Panc1 (cell line): ENCODE data around the gene THSD7A. TPM values are rescaled to one million over a fixed set of nuclear protein-coding genes. Genes with fewer than 3 reads are reported as not detected.
A peak's percentile ranks its signal among the peaks of the same experiment; 100 is the strongest.

ENCODE experiments used
- ATAC-seq: fragments of 200-7000 bp; cut with Tn5 transposase; 2 replicates; pipeline ENCODE4 v1.9.1; 2020; ENCODE audit warnings: mild to moderate bottlenecking, moderate library complexity
- BruUV-seq: library from RNA; stranded (reverse); fragments of 400-500 nt; replicated peaks from 2 replicates; lab custom pipeline; 2021; lab: Mats Ljungman, UMichigan
- CTCF ChIA-PET: fragments of 300-600 bp; sonication (Branson Sonifier 250); formaldehyde crosslinking; loops from one replicate; lab custom pipeline; 2022; ENCODE audit warnings: antibody characterized with exemption; lab: Charles Lee
- POLR2A ChIA-PET: fragments of 300-600 bp; sonication (Branson Sonifier 250); formaldehyde crosslinking; loops from one replicate; lab custom pipeline; 2022; ENCODE audit warnings: antibody characterized with exemption; lab: Charles Lee
- DNase-seq: peaks from one replicate; pipeline ENCODE4 v3.0.0-alpha.2; 2010; ENCODE audit warnings: low read depth, low spot score
- H3K27ac ChIP-seq: 2 replicates; pipeline ENCODE4 v1.5.1; 2011; ENCODE audit warnings: mild to moderate bottlenecking, low read length, inconsistent platforms
- H3K27me3 ChIP-seq: fragments of 200-500 bp; sonication (Bioruptor generic); 2 replicates; pipeline ENCODE4 v1.6.0; 2014; ENCODE audit warnings: low read length, inconsistent platforms; ENCODE audit not compliant: control insufficient read depth, insufficient read depth
- H3K36me3 ChIP-seq: fragments of 200-500 bp; sonication (Bioruptor generic); 2 replicates; pipeline ENCODE4 v1.5.1; 2014; ENCODE audit warnings: inconsistent platforms, mild to moderate bottlenecking, low read length, moderate library complexity; ENCODE audit not compliant: control insufficient read depth, insufficient read depth
- H3K4me1 ChIP-seq: 2 replicates; pipeline ENCODE4 v1.5.1; 2011; ENCODE audit warnings: inconsistent platforms, mild to moderate bottlenecking, low read length, moderate library complexity; ENCODE audit not compliant: control insufficient read depth, insufficient read depth
- H3K4me3 ChIP-seq, 2 experiments: 2 replicates each; pipeline ENCODE4 v1.5.1; 2011 to 2012; ENCODE audit warnings: low read depth in 2 of 2, low read length in 2 of 2, mild to moderate bottlenecking in 2 of 2, inconsistent platforms in 1 of 2, moderate library complexity in 1 of 2
- H3K9me3 ChIP-seq: fragments of 200-500 bp; sonication (Bioruptor generic); 2 replicates; pipeline ENCODE4 v1.5.1; 2014; ENCODE audit warnings: low read depth, mild to moderate bottlenecking, inconsistent platforms, low read length, moderate library complexity; ENCODE audit not compliant: control insufficient read depth, insufficient read depth
- CTCF ChIP-seq: fragments of 450-650 bp; IDR thresholded peaks from 2 replicates; pipeline ENCODE4 v1.5.1; 2017; ENCODE audit warnings: mild to moderate bottlenecking
- POLR2AphosphoS5 ChIP-seq: IDR thresholded peaks from 2 replicates; pipeline ENCODE4 v1.6.1; 2012; ENCODE audit warnings: mild to moderate bottlenecking, low read depth, low read length, moderate library complexity
- REST ChIP-seq, 2 experiments: IDR thresholded peaks; 2 replicates each; pipeline ENCODE4 v1.6.1; 2011 to 2012; ENCODE audit warnings: low read depth in 2 of 2, control low read depth in 1 of 2, low read length in 1 of 2, mild to moderate bottlenecking in 1 of 2, moderate library complexity in 1 of 2; ENCODE audit not compliant: insufficient read depth in 1 of 2
- SIN3A ChIP-seq: IDR thresholded peaks from 2 replicates; pipeline ENCODE4 v1.6.1; 2012; ENCODE audit warnings: low read depth, mild to moderate bottlenecking, low read length, moderate library complexity, borderline replicate concordance; ENCODE audit not compliant: insufficient read depth
- TCF7L2 ChIP-seq: IDR thresholded peaks from 2 replicates; pipeline ENCODE4 v1.6.1; 2011; ENCODE audit warnings: mild to moderate bottlenecking, low read depth, low read length, inconsistent platforms
- in situ Hi-C: cut with HindIII; loops from 2 replicates; pipeline ENCODE4 v1.10.0; 2016; ENCODE audit warnings: low sequenced_read_pairs, low pct_unique_long_range_greater_than_20kb
- intact Hi-C: fragments of 100-400 bp; cut with micrococcal nuclease; formaldehyde crosslinking; loops from one replicate; pipeline ENCODE4 v1.10.0; 2022; ENCODE audit not compliant: unreplicated experiment
- total RNA-seq: library from RNA; stranded (reverse); gene quantifications from one replicate; pipeline ENCODE4 v1.2.1, GENCODE V29; 2021; ENCODE audit not compliant: unreplicated experiment

The THSD7A gene
- total RNA-seq, 1 experiment from 2014 or later = 38.6 TPM

- Histone ChIP-seq H3K27ac (no peak overlapping the region), H3K36me3 (no peaks in the 10 kb centered on the region), H3K27me3 (no peaks in the 10 kb centered on the region), H3K4me3 (no peak overlapping the region), H3K4me1 (no peaks in the 10 kb centered on the region; the same call in 1 of the 2 replicates), H3K9me3 (no peaks in the 10 kb centered on the region)
- no TSS peak for BruUV-seq
- POLR2A ChIA-PET = interaction anchor here (0.6 kb wide), 1 partner anchor 91 kb away, joined by 3 read pairs; no protein-coding TSS in a partner anchor
- in situ Hi-C loops (no loop called here), intact Hi-C loops (no loop called here)
- TF ChIP-seq POLR2AphosphoS5 (no peak), TCF7L2 (no peak), REST (IDR thresholded peaks at IDR 0.05; ENCODE audit: insufficient read depth in 1 of 2, low read depth in 2 of 2, low read length in 1 of 2) (no peak), CTCF (no peak), SIN3A (no peak)
- CTCF ChIA-PET = no interaction called here
- DNase-seq = no peak
- no peak for ATAC-seq
Observed at GRCh38 chr7:11698384-11698871, 133.6 kb downstream of the THSD7A start.

GRCh38 chr7:11690395-11690794 is 141.6 kb downstream of the THSD7A start:
- BruUV-seq = no TSS peak

More at GRCh38 chr7:11690395-11690794, 141.6 kb downstream of the THSD7A start:
- in situ Hi-C loops (no loop called here), intact Hi-C loops (no loop called here)
- ChIA-PET POLR2A (no interaction called here), CTCF (no interaction called here)
- Histone ChIP-seq H3K27me3 (no peaks in the 10 kb centered on the region), H3K36me3 (no peaks in the 10 kb centered on the region), H3K27ac (peak overlapping the region; percentile 18; the same call in 1 of the 2 replicates), H3K9me3 (no peaks in the 10 kb centered on the region), H3K4me3 (no peak overlapping the region), H3K4me1 (peaks cover 3% of the 10 kb centered on the region; the same call in 1 of the 2 replicates)
- no peak for TF ChIP-seq TCF7L2
- no peak for TF ChIP-seq SIN3A
- no peak for TF ChIP-seq POLR2AphosphoS5
- no peak for TF ChIP-seq CTCF
- ATAC-seq = no peak
- no peak for DNase-seq
